Astrocyte (in vitro differentiated cells and primary cell): ENCODE measurements around the gene C1GALT1. TPM values are rescaled to one million over a fixed set of nuclear protein-coding genes. Genes with fewer than 3 reads are reported as not detected.

Experiments used
- DNase-seq: peaks from one replicate; pipeline ENCODE4 v3.0.0-alpha.2; 2010; ENCODE audit warnings: low read depth
- FAIRE-seq: peaks from 2 replicates; lab custom pipeline; 2011; peaks lifted over from hg19 to GRCh38; lab: Jason Lieb, UNC
- H2AFZ ChIP-seq: 2 replicates; pipeline ENCODE4 v1.6.0; 2012; ENCODE audit warnings: low read depth, low read length, inconsistent platforms
- H3K27ac ChIP-seq: 2 replicates; pipeline ENCODE4 v1.5.1; 2011; ENCODE audit warnings: low read depth, low read length, inconsistent platforms
- H3K27me3 ChIP-seq: 2 replicates; pipeline ENCODE4 v1.6.0; 2011; ENCODE audit warnings: low read length, inconsistent platforms; ENCODE audit not compliant: insufficient read depth
- H3K36me3 ChIP-seq: 2 replicates; pipeline ENCODE4 v1.5.1; 2011; ENCODE audit warnings: low read length, inconsistent platforms; ENCODE audit not compliant: insufficient read depth
- H3K4me1 ChIP-seq: 2 replicates; pipeline ENCODE4 v1.5.1; 2011; ENCODE audit warnings: low read length, inconsistent platforms; ENCODE audit not compliant: insufficient read depth
- H3K4me2 ChIP-seq: 2 replicates; pipeline ENCODE4 v1.6.0; 2012; ENCODE audit warnings: low read length, inconsistent platforms
- H3K4me3 ChIP-seq: 2 replicates; pipeline ENCODE4 v1.5.1; 2011; ENCODE audit warnings: low read depth, mild to moderate bottlenecking, low read length, inconsistent platforms; ENCODE audit not compliant: insufficient read depth
- H3K79me2 ChIP-seq: 2 replicates; pipeline ENCODE4 v1.6.0; 2012; ENCODE audit warnings: mild to moderate bottlenecking, low read length, inconsistent platforms; ENCODE audit not compliant: insufficient read depth
- H3K9ac ChIP-seq: 2 replicates; pipeline ENCODE4 v1.6.0; 2012; ENCODE audit warnings: mild to moderate bottlenecking, low read length, inconsistent platforms
- H3K9me3 ChIP-seq: 2 replicates; pipeline ENCODE4 v1.5.1; 2012; ENCODE audit warnings: low read depth, mild to moderate bottlenecking, low read length, inconsistent platforms; ENCODE audit not compliant: insufficient read depth
- H4K20me1 ChIP-seq: 2 replicates; pipeline ENCODE4 v1.6.0; 2012; ENCODE audit warnings: low read length, inconsistent platforms; ENCODE audit not compliant: insufficient read depth
- H3K27ac Mint-ChIP-seq: one replicate; pipeline ENCODE4 v1.8.0; 2021; ENCODE audit warnings: mild to moderate bottlenecking, mixed read lengths; ENCODE audit not compliant: unreplicated experiment
- H3K27me3 Mint-ChIP-seq: one replicate; pipeline ENCODE4 v1.8.0; 2021; ENCODE audit warnings: low read depth, mixed read lengths; ENCODE audit not compliant: unreplicated experiment
- H3K36me3 Mint-ChIP-seq: one replicate; pipeline ENCODE4 v1.8.0; 2021; ENCODE audit warnings: low read depth, mixed read lengths; ENCODE audit not compliant: unreplicated experiment
- H3K4me1 Mint-ChIP-seq: one replicate; pipeline ENCODE4 v1.8.0; 2021; ENCODE audit warnings: low read depth, mixed read lengths; ENCODE audit not compliant: unreplicated experiment
- H3K4me3 Mint-ChIP-seq: one replicate; pipeline ENCODE4 v1.8.0; 2021; ENCODE audit warnings: mild to moderate bottlenecking, moderate library complexity, mixed read lengths; ENCODE audit not compliant: unreplicated experiment
- H3K9me3 Mint-ChIP-seq: one replicate; pipeline ENCODE4 v1.8.0; 2021; ENCODE audit warnings: mild to moderate bottlenecking, mixed read lengths; ENCODE audit not compliant: unreplicated experiment
- CTCF ChIP-seq: IDR thresholded peaks from 2 replicates; pipeline ENCODE4 v1.5.1; 2011; ENCODE audit warnings: low read depth, mild to moderate bottlenecking, inconsistent platforms, low read length, moderate library complexity; ENCODE audit not compliant: insufficient read depth
- EZH2 ChIP-seq: IDR thresholded peaks from 2 replicates; pipeline ENCODE4 v1.6.1; 2012; ENCODE audit warnings: mild to moderate bottlenecking, low read length, inconsistent platforms; ENCODE audit not compliant: insufficient read depth
- total RNA-seq: library from RNA; stranded (reverse); gene quantifications from 2 replicates; pipeline ENCODE4 v1.2.1, GENCODE V29; 2021

The C1GALT1 gene
- total RNA-seq, 1 donor from 2014 or later = 40.0 TPM

GRCh38 chr7:7236041-7236440 is 53.7 kb downstream of the C1GALT1 start:
- DNase-seq (no peak), FAIRE-seq (no peak)
- H3K36me3 Mint-ChIP-seq = peaks cover 6% of the 10 kb centered on the region
- peaks cover 4% of the 10 kb centered on the region for H3K36me3 ChIP-seq
- no peak for TF ChIP-seq CTCF
- no peak for TF ChIP-seq EZH2
- no peak overlapping the region for H2AFZ ChIP-seq
- H3K27me3 Mint-ChIP-seq = no peaks in the 10 kb centered on the region
- H3K4me2 ChIP-seq = no peak overlapping the region
- peaks cover 21% of the 10 kb centered on the region for H3K79me2 ChIP-seq
- H3K9me3 Mint-ChIP-seq = no peaks in the 10 kb centered on the region
- H3K9me3 ChIP-seq = no peaks in the 10 kb centered on the region
- H3K4me1 ChIP-seq = no peaks in the 10 kb centered on the region
- no peak overlapping the region for H3K4me3 Mint-ChIP-seq
- H3K4me1 Mint-ChIP-seq = no peaks in the 10 kb centered on the region
- no peaks in the 10 kb centered on the region for H3K27me3 ChIP-seq
- no peaks in the 10 kb centered on the region for H4K20me1 ChIP-seq
- no peak overlapping the region for H3K4me3 ChIP-seq
- H3K27ac ChIP-seq = no peak overlapping the region
- no peak overlapping the region for H3K9ac ChIP-seq
- H3K27ac Mint-ChIP-seq = no peak overlapping the region

- H3K36me3 Mint-ChIP-seq = no peaks in the 10 kb centered on the region
- Histone ChIP-seq H2AFZ (no peak overlapping the region), H3K9ac (no peak overlapping the region), H3K36me3 (peaks cover 4% of the 10 kb centered on the region), H3K4me3 (no peak overlapping the region), H4K20me1 (no peaks in the 10 kb centered on the region), H3K27me3 (no peaks in the 10 kb centered on the region), H3K9me3 (no peaks in the 10 kb centered on the region), H3K79me2 (peaks cover 8% of the 10 kb centered on the region), H3K4me1 (no peaks in the 10 kb centered on the region), H3K4me2 (no peak overlapping the region), H3K27ac (no peak overlapping the region)
- DNase-seq (no peak), FAIRE-seq (no peak)
- no peaks in the 10 kb centered on the region for H3K27me3 Mint-ChIP-seq
- peak overlapping the region; percentile 24 for H3K27ac Mint-ChIP-seq
- no peaks in the 10 kb centered on the region for H3K9me3 Mint-ChIP-seq
- H3K4me3 Mint-ChIP-seq = no peak overlapping the region
- H3K4me1 Mint-ChIP-seq = no peaks in the 10 kb centered on the region
- no peak for TF ChIP-seq CTCF
- no peak for TF ChIP-seq EZH2
Measured at GRCh38 chr7:7237201-7237977, 55.0 kb downstream of the C1GALT1 start.

GRCh38 chr7:7237978-7238267 is 55.6 kb downstream of the C1GALT1 start:
- H2AFZ ChIP-seq = no peak overlapping the region
- no peak overlapping the region for H3K9ac ChIP-seq
- TF ChIP-seq EZH2 = no peak
- no peak for TF ChIP-seq CTCF
- H3K27me3 ChIP-seq = no peaks in the 10 kb centered on the region
- no peak overlapping the region for H3K4me2 ChIP-seq
- H3K4me1 ChIP-seq = no peaks in the 10 kb centered on the region
- no peaks in the 10 kb centered on the region for H3K9me3 ChIP-seq
- Mint-ChIP-seq H3K36me3 (no peaks in the 10 kb centered on the region), H3K9me3 (no peaks in the 10 kb centered on the region), H3K27me3 (no peaks in the 10 kb centered on the region), H3K4me1 (no peaks in the 10 kb centered on the region), H3K27ac (no peak overlapping the region), H3K4me3 (no peak overlapping the region)
- H3K79me2 ChIP-seq = peaks cover 3% of the 10 kb centered on the region
- no peak overlapping the region for H3K27ac ChIP-seq
- H3K4me3 ChIP-seq = no peak overlapping the region
- H4K20me1 ChIP-seq = no peaks in the 10 kb centered on the region
- FAIRE-seq (no peak), DNase-seq (no peak)
- H3K36me3 ChIP-seq = peaks cover 5% of the 10 kb centered on the region
